ENCODE measurements around the gene ZNF597. TPM values are rescaled to one million over a fixed set of nuclear protein-coding genes. Genes with fewer than 3 reads are reported as not detected.

The ZNF597 gene
- total RNA-seq, 1 experiment from 2014 or later, result 3.5 TPM

DNA sequence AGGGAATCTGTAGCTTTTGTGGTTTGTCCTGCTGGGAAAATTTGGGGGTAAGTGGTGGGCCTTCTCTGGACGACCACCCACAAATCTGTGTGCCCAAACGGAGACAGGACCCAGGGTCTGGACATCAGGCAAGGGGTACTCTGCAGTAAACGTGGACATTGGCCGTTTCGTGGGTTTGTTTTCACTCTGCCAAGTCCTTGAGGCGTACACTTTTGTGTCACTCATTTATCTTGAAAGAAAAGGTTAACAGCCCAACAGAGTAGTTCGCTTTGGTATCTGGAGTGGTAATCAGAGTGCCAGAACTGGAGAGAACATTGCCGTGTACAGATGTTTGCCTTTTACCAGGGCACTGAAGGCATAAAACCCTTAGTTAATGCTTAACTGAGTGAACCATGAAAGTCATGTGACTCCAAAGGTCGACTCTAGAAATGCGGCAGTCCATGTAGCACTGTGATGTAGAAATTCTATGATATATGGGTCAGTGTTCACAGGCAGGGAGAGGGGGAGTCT is 15.6 kb upstream of the ZNF597 start:
- H4K8ac ChIP-seq (replicated peaks; ENCODE audit: insufficient read length, low read depth, low read length), result no peak overlapping the region
- Mint-ChIP-seq H3K27me3 (ENCODE audit: low read depth) (no peaks in the 10 kb centered on the region), H3K4me3 (peak overlapping the region; percentile 92 to 96), H3K36me3 (ENCODE audit: insufficient read depth in 1 of 3, low read depth in 3 of 3) (no peaks in the 10 kb centered on the region), H3K9me3 (no peaks in the 10 kb centered on the region), H3K27ac (peak overlapping the region; percentile 87 to 95 (median 94); a peak in 6 of 7 replicates), H3K4me1 (peaks cover 34 to 36% of the 10 kb centered on the region in 2 experiments)
- peak overlapping the region; percentile 86 for H3K9ac ChIP-seq (ENCODE audit: extremely low read depth, insufficient read length, low read length)
- peaks cover 8% of the 10 kb centered on the region for H3K23me2 ChIP-seq (ENCODE audit: insufficient read length, low read depth, low read length, poor library complexity, severe bottlenecking)
- TF ChIP-seq, protein P1, sequence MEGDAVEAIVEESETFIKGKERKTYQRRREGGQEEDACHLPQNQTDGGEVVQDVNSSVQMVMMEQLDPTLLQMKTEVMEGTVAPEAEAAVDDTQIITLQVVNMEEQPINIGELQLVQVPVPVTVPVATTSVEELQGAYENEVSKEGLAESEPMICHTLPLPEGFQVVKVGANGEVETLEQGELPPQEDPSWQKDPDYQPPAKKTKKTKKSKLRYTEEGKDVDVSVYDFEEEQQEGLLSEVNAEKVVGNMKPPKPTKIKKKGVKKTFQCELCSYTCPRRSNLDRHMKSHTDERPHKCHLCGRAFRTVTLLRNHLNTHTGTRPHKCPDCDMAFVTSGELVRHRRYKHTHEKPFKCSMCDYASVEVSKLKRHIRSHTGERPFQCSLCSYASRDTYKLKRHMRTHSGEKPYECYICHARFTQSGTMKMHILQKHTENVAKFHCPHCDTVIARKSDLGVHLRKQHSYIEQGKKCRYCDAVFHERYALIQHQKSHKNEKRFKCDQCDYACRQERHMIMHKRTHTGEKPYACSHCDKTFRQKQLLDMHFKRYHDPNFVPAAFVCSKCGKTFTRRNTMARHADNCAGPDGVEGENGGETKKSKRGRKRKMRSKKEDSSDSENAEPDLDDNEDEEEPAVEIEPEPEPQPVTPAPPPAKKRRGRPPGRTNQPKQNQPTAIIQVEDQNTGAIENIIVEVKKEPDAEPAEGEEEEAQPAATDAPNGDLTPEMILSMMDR (conservative IDR thresholded peaks at IDR 0.05), result no peak
- no peak overlapping the region for H4K91ac ChIP-seq (ENCODE audit: insufficient read length, low read depth, low read length)
- H4K5ac ChIP-seq (ENCODE audit: insufficient read length, low read depth, low read length), result no peak overlapping the region
- no peak overlapping the region for H3K23ac ChIP-seq (ENCODE audit: insufficient read length, low read depth, low read length)
- H3K4me1 ChIP-seq (ENCODE audit: insufficient read depth, low read length), result peaks cover 8% of the 10 kb centered on the region; the same call in 1 of the 2 replicates
- no peak overlapping the region for H2AK5ac ChIP-seq (ENCODE audit: insufficient read length, low read length)
- H3K4me2 ChIP-seq (ENCODE audit: insufficient read depth, insufficient read length, low read length), result peak overlapping the region; percentile 90
- no peak overlapping the region for H2BK15ac ChIP-seq (ENCODE audit: low read depth, low read length)
- no peaks in the 10 kb centered on the region for H4K20me1 ChIP-seq (ENCODE audit: control insufficient read depth, insufficient read depth, insufficient read length)
- no peaks in the 10 kb centered on the region for H3K9me3 ChIP-seq (ENCODE audit: control insufficient read depth, low read depth, low read length)
- H3T11ph ChIP-seq (ENCODE audit: low read length), result no peak overlapping the region
- no peak for DNase-seq
- peak overlapping the region; percentile 46 for H3K18ac ChIP-seq (ENCODE audit: insufficient read length, low read depth, low read length)
- no peak overlapping the region for H2BK20ac ChIP-seq (ENCODE audit: low read depth, low read length, poor library complexity, severe bottlenecking)
- no peak overlapping the region for H3K4ac ChIP-seq (ENCODE audit: low read depth, low read length)
- no peak overlapping the region for H2AFZ ChIP-seq (ENCODE audit: low read length)
- no peaks in the 10 kb centered on the region for H3K27me3 ChIP-seq (ENCODE audit: insufficient read depth, low read length)
- H3K56ac ChIP-seq (ENCODE audit: insufficient read length, low read depth, low read length), result no peak overlapping the region
- no CpG with 5 or more reads among the region's 10 CpGs for WGBS (ENCODE audit: extremely low coverage, insufficient read length, low lambda C conversion rate)
- H3K14ac ChIP-seq (ENCODE audit: insufficient read depth, low read length), result peak overlapping the region; percentile 96; the same call in 1 of the 2 replicates
- H3K27ac ChIP-seq (ENCODE audit: insufficient read length, low read depth, low read length), result no peak overlapping the region
- no peak overlapping the region for H2BK120ac ChIP-seq (ENCODE audit: low read depth, low read length, poor library complexity, severe bottlenecking)
- peaks cover 20% of the 10 kb centered on the region for H3K79me2 ChIP-seq (ENCODE audit: insufficient read depth, low read length)
- H2BK5ac ChIP-seq (ENCODE audit: insufficient read length, low read length), result no peak overlapping the region
- H3K79me1 ChIP-seq (ENCODE audit: insufficient read depth, low read depth, low read length, poor library complexity, severe bottlenecking), result peaks cover 7% of the 10 kb centered on the region
- peak overlapping the region; percentile 43 for H2BK12ac ChIP-seq (ENCODE audit: insufficient read length, low read depth, low read length)

Measured in H9 (cell line).